AG09309 (cell line): ENCODE measurements around the gene ERICH4.
"Not testable (repeated sequence)": the region's sequence is repeated elsewhere in the genome, so short reads cannot be mapped to it uniquely, and the experiment has no call there.

ENCODE experiments used
- DNase-seq: peaks from one replicate; pipeline ENCODE4 v3.0.0-alpha.2; 2010; ENCODE audit warnings: low read depth
- H3K4me3 ChIP-seq: 2 replicates; pipeline ENCODE4 v1.5.1; 2011; ENCODE audit warnings: mild to moderate bottlenecking, low read depth, low read length, moderate library complexity; ENCODE audit not compliant: control insufficient read depth
- TF ChIP-seq, protein P1 (sequence below): IDR thresholded peaks from 2 replicates; pipeline ENCODE4 v1.5.1; 2011; ENCODE audit warnings: mild to moderate bottlenecking, low read depth, low read length, inconsistent platforms; ENCODE audit not compliant: insufficient read depth, control insufficient read depth; ENCODE audit errors: missing control alignments

ERICH4 gene

DNA sequence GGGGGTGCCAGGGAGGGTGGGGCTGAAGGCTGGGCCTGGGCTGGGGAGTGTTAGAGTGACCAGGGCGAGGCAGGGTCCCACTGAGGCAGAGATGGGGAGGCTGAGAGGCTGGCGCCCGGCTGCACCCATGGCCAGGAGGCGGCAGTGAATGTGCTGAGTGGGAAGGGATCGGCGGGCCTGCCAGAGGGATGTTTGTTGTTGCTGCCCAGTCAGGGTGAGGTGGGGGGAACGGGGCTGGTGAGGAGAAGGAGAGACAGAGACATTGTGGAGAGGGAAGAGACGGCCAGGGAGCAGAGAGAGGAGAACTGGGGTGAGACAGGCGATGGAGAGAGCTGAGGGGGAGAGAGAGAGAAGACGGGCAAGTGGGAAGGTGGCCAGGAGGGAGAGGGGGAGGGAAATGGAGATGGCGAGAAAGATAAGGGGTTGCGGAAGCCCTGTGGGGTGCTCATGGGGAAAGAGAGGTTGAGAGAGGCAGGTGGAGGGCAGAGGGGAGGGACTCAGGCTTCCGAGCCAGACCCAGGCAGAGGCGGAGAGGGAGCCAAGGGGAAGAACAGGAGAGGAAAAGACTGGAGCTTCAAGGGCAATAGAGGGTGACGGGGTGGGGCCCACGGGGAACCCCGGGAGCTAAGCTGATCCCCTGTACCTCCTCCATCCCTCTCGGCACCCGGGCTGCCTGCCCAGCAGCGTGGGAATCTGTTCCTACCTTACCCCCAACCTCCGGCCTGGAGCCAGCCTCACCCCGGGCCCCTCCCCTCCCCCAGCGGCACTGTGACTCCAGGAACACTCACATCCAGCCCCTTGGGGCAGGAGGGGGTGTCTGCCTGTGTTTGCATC is 15.1 kb upstream of the ERICH4 start:
- no peak for DNase-seq
- TF ChIP-seq, protein P1, sequence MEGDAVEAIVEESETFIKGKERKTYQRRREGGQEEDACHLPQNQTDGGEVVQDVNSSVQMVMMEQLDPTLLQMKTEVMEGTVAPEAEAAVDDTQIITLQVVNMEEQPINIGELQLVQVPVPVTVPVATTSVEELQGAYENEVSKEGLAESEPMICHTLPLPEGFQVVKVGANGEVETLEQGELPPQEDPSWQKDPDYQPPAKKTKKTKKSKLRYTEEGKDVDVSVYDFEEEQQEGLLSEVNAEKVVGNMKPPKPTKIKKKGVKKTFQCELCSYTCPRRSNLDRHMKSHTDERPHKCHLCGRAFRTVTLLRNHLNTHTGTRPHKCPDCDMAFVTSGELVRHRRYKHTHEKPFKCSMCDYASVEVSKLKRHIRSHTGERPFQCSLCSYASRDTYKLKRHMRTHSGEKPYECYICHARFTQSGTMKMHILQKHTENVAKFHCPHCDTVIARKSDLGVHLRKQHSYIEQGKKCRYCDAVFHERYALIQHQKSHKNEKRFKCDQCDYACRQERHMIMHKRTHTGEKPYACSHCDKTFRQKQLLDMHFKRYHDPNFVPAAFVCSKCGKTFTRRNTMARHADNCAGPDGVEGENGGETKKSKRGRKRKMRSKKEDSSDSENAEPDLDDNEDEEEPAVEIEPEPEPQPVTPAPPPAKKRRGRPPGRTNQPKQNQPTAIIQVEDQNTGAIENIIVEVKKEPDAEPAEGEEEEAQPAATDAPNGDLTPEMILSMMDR: no peak
- H3K4me3 ChIP-seq: peak overlapping the region; percentile 52

DNA sequence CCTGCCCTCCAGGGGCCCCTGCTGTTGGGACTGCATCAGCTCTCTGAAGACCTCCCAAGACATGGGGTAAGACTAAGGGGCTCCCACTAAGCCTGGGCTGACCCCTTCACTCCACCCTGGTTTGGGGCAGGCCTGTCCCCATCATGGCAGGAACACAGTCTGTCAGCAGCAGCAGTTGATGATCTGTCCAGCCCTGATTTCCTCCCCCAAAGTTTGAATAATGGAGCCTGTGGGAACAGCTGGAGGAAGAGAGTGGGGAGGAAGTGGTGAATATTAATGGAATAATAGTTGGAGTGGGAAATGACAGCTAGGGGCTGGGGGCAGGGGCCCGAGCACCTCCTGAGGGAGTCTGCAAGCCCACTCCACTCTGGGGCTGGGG is 14.5 kb upstream of the ERICH4 start:
- H3K4me3 ChIP-seq: no peak overlapping the region
- DNase-seq: no peak
- TF ChIP-seq, protein P1: no peak

DNA sequence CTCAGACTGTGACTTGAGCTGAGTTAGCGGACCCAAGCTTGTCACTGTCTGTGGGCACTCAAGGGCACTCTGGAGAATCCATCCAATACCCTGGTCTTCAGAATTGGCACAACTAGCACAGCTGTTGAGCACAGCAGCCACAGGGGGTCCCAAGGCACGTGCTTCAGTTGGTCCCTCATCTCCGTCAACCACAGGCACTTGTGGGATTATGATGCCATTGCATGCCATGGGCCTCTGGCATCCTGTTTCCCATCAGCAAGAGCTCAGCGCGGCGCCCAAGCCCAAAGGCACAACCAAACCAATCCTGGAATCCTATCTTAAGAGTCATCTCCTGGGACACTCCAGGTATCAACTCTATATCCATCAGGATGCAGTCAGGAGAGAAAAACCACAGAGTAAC is 12.0 kb upstream of the ERICH4 start:
- TF ChIP-seq, protein P1: no peak
- no peak for DNase-seq
- H3K4me3 ChIP-seq: no peak overlapping the region

DNA sequence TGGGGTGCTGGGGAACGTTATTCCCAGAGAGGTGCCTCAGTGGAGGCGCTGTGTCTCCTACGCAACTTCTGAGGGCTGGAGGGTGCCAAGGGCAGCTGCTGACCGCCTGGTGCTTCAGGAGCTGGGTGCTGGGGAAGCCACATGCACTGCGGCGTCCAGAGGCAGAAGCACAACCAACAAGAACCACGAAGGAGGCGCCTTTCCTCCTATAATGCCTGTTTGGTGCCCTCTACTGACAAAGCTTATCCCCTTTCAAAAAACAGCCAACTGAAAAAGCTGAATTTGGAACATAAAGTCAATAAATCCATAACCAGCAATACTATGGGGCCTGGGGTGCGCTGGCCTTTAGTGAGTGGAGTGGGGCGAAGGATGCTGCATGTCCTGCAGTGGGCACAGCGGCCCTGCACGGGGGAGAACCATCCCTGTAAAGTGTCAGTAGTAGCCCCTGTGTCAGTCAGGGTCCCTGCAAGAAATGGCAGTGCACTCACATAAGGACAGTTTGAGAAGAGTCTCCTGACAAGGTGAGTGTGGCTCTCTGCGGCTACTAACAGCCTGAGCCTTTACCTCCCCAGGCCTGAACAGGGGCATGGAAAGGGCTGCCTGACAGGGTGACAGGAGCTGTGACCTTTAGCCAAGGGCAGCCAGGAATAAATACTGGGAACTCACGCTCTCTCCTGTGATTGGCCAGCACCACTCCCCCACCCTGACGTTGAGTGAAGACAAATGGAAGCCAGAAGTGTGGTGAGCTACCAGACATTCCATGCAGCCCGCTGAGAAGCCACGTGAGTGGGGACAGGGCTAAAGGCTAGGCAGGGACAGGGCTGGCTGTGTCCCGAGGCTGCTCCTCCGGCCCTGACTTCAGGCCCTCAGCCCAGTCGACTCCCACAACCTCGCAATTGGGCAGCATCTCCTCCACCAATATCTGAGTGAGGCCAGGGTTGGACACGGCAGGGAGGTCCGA is 11.2 kb upstream of the ERICH4 start:
- TF ChIP-seq, protein P1: peak; percentile 48
- no peak overlapping the region for H3K4me3 ChIP-seq
- no peak for DNase-seq

DNA sequence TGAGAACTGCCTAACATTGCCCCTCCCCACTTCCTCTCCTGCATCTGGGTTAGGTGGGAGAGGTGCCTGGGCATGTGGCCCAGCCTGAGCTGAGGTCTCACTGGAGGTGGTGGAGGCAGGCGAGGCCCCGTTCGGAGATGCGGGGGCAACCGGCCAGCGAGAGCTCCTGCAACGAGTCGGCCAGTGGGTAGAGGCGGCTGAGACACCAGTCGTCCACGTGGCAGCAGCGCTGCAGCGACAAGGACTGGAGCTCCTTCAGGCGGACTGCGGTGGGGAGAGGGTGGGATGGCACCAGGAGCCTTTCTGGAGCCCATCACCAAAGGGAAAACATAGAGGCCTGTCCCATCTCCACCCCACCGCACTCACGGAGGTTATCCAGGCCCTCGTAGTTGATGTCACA is 9.8 kb upstream of the ERICH4 start:
- no peak for DNase-seq
- TF ChIP-seq, protein P1: no peak
- no peak overlapping the region for H3K4me3 ChIP-seq

DNA sequence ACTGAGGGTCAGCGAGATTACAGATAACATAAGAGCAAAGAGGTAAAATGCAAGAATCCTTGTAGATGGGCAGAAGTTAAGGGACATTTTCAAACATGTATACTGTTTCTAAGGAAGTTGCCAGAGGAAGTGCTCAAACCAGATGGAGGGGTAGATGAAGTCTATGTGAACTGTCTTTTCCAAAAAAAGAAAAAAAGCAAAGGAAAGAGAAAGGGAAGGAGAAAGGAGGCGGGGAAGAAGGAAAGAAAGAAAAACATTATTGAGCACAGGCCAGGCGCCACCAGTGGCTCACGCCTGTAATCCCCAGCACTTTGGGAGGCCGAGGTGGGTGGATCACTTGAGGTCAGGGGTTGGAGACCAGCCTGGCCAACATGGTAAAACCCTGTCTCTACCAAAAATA is 8.5 kb upstream of the ERICH4 start:
- DNase-seq: no peak
- H3K4me3 ChIP-seq: no peak overlapping the region
- TF ChIP-seq, protein P1: no peak

DNA sequence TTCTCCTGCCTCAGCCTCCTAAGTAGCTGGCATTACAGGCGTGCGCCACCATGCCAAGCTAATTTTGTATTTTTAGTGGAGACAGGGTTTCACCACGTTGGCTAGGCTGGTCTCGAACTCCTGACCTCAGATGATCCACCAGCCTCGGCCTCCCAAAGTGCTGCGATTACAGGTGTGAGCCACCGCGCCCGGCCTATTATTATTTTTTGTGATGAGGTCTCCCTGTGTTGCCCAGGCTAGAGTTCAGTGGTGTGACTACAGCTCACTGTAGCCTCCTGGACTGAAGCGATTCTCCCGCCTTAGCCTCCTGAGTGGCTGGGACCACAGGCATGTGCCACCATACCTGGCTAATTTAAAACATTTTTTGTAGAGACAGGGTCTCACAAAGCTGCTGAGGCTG is 7.6 kb upstream of the ERICH4 start:
- not testable (repeated sequence) for DNase-seq, H3K4me3 ChIP-seq
